HG03159 (cell line): Measurements from ENCODE around the gene GLIPR1.
"Not testable (repeated sequence)": the region's sequence is repeated elsewhere in the genome, so short reads cannot be mapped to it uniquely, and the experiment has no call there.

Experiments
- ATAC-seq: cut with Tn5 transposase; IDR thresholded peaks from one replicate; pipeline ENCODE4 v1.9.1; 2021; ENCODE audit warnings: mild to moderate bottlenecking, moderate library complexity; ENCODE audit not compliant: unreplicated experiment

The GLIPR1 gene

GRCh38 chr12:75471902-75472890 lies 8.4 kb upstream of the GLIPR1 start:
- peak; percentile 74 for ATAC-seq

DNA sequence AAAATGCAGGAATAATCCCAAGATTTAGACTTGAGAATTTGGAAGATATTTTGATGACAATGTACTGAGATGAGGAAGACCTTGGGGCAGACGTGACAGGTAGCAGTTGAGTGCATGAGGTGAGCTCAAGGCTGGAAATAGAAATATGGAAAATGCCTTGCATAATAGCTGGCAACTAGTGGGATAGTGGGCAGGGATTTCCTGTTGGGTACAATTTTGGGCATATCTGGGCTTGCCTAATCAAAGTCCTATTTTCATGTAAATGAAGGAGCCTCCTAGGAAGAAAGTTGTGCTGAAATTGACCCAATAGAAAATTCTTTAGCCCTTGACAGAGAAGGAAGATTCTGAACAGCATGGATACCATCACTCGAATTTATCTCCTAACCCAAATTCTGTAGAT lies 6.4 kb upstream of the GLIPR1 start:
- no peak for ATAC-seq

DNA sequence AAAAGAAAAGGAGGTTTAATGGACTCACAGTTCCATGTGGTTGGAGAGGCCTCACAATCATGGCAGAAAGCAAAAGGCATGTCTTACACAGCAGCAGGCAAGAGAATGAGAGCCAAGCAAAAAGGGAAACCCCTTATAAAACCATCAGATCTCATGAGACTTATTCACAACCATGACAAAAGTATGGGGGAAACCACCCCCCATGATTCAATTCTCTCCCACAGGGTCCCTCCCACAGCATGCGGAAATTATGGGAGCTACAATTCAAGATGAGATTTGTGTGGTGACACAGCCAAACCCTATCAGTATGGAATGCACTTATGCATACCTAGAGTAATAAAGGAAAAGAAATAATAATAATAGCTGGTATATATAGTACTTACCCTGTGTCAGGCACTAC lies 4.5 kb upstream of the GLIPR1 start:
- no peak for ATAC-seq

GRCh38 chr12:75477137-75477536 lies 3.4 kb upstream of the GLIPR1 start:
- no peak for ATAC-seq

DNA sequence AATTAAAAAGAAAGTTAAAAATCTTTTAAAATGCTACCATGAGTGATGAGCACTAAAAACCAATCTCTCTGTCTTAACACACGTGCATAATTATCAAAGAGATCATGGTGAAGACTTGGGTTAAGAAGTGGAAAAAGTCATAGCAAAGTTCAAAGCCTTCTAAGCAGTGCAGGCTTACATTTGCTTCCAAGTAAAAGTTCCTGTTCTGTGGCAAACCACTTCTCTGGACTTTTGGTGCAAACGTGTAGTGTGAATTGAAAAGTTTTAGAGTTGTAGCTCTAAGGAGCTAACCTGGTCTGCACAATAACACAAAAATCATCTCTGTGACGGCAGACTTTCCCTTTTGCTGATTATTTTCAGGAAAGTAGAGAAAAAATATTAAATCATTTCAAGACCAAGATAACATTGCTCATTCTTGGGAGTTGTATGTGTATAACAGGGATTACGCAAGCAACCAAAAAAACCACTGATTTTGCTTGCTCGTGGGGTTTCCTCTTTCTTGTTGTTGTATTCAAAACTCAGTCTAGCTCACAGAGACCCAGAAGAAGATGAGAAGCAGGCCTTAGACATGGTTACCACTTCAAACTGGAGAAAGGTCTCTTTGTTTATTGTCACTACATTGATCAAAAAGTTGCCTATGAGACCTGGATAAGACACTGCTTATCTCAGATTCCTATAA lies 2.3 kb upstream of the GLIPR1 start:
- no peak for ATAC-seq

DNA sequence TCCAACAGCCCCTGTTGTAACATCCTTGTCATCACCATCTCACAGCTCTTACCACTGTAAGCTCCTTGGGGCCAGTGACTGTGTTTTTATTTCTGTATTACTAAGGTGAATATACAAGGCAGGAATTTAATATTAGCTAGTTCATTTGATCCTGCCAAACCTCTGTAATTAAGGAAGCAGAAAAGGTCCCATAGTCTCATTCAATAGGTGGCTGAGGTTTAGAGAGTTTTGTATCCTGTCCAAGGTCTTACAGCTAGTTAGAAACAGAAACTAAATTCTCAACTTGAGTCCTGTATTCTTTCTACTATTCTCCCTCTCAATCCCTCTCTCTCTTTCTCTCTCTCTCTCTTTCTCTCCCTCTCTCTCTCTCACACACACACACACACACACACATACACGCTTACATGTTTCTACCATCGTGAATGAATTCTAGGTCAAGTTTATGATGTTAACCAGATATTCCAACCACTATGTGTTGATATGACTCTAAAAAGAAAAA lies 543 bp upstream of the GLIPR1 start:
- peak; percentile 31 for ATAC-seq

GRCh38 chr12:75481013-75481705 lies 604 bp downstream of the GLIPR1 start:
- ATAC-seq: peak; percentile 17

GRCh38 chr12:75481774-75482173 lies 1.2 kb downstream of the GLIPR1 start:
- ATAC-seq: no peak

- no peak for ATAC-seq
These were observed 2.1 kb downstream of the GLIPR1 start for GRCh38 chr12:75482646-75483045.

DNA sequence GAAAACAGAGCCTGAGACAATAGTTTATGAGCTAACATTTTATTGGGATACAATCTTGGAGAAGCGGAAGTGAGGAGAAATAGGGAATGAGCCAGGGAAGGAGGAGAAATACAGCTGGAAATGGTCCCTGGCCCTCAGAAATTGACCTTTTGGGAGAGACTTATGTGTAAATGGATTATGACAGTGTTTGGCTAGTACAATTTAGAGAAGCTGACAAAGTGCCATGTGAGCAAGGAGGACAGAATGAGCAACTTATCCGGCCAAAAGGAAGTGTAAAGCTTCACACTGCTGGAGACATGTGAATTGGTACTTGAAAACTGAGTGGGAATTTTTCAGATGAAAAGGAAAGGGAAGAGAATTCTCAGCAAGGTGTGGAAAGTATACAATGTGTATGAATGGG lies 2.9 kb downstream of the GLIPR1 start:
- ATAC-seq: no peak

- ATAC-seq: not testable (repeated sequence)
These were observed 3.9 kb downstream of the GLIPR1 start for GRCh38 chr12:75484450-75484849.

DNA sequence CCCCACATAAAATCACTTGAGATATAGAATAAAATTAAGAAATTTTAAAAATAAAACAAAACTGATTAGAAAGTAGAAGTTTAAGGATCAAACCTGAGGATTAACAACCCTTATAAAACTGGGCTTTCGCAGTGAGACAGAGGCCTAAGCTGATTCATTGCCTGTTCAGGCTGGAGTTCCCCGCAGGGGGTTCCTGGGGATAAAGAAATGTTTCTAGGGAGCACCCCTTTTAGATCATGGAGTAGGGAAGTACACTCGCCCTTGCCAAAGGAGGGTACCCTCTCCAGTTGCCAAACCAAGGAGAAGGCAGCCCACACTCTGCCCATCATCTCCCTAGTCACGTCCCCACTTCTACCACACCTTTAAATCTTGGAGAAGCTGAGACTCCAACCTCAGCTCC lies 6.8 kb downstream of the GLIPR1 start:
- no peak for ATAC-seq

- peak; percentile 41 for ATAC-seq
These were observed 8.0 kb downstream of the GLIPR1 start for GRCh38 chr12:75488553-75488952.

GRCh38 chr12:75489187-75489586 lies 8.6 kb downstream of the GLIPR1 start:
- no peak for ATAC-seq

- ATAC-seq: no peak
These were observed 9.2 kb downstream of the GLIPR1 start for GRCh38 chr12:75489613-75490210.

- ATAC-seq: no peak
These were observed 10.6 kb downstream of the GLIPR1 start for GRCh38 chr12:75491169-75491568.

GRCh38 chr12:75503459-75503858 lies 22.9 kb downstream of the GLIPR1 start:
- ATAC-seq: no peak

DNA sequence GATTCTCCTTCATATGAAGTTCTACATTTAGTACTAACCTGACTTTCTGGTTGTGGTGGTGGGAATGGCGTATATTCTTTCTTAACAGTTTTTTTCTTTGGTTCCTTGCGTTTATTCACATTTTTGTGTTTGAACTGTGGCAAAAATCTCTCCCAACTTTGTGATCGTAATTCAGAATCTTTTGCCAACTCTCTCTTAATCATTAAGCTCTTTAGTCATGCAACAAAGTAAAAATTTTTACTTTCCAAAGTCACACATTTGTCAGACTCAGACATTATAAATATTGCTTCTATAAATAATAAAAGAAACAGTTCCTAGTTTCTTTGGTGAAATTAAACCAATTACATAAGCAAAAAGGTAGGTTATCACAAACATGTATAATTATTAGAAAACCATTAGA lies 23.3 kb downstream of the GLIPR1 start:
- ATAC-seq: no peak

DNA sequence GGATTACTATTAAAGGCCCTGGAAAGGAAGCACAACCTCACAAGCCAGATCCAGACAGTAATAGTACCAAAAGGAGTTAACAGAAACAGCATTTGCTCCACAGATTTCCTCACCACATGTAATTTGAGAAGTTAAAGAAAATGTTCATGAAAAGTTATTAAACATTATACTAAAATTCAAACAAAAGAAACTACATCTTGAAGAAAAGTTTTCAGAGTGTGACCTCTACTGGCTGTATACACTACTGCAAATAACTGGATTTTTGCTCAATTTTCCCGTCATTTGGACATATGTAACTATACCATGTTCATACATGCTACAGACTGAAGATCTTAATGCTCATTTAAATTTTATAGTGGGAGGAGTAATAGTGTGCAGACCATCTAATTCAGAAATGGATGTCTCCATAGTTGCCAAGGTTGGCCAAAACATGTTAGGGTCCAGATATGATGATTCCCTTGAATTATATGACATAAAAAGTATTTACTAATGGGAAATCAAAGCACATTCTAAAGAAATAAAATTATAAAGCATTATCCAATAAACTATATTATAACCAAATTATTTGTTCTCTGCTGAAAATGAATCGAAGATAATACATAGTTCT lies 25.3 kb downstream of the GLIPR1 start:
- peak; percentile 47 for ATAC-seq

DNA sequence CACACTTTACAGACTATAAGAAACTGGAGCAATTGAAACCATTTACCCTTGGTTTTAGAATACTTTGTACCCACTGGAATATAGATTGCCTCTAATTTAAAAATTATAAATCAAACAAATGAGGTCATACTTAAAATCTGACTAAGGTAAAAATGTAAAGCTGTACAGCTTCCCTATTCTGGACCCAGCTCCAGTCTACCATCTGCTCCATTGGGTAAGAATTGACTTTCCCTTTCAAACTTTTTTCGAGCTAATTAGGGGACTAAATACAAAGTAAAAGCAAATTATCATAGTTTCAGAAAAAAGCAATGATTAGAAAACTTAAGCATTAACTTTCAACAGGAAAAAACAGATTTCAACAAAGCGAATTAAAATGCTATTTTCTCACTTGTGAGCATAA lies 26.5 kb downstream of the GLIPR1 start:
- no peak for ATAC-seq
